ENCODE measurements around the gene RALGPS1.
A peak's percentile ranks its signal among the peaks of the same experiment; 100 is the strongest.

Gene RALGPS1

DNA sequence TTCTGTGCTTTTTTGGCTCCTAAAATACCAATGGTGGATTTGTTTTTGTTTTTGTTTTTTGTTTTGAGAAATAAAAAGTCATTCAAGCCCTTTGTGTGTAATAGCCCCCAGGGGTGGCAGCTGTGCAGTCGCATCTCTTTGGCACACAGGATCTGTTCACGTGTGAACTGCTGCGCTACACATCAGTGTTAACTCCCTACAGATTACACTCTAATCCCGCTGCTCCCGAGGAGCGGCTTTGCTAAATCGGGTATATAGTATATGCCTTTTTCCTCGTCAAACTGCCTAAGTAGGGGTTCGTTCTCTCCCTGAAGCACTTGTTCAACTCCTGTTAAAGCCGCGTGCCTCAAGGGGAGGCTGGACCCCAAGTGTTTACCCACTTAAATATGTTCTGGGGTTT lies 31.8 kb upstream of the RALGPS1 start:
- no peak overlapping the region for H3K4me3 ChIP-seq (ENCODE audit: low read depth, low read length)
- TF ChIP-seq POLR2A (IDR thresholded peaks at IDR 0.05; ENCODE audit: extremely low read depth, insufficient read length) (no peak), MYC (IDR thresholded peaks at IDR 0.05; ENCODE audit: low read depth, low read length) (no peak)
- TF ChIP-seq, protein P1, sequence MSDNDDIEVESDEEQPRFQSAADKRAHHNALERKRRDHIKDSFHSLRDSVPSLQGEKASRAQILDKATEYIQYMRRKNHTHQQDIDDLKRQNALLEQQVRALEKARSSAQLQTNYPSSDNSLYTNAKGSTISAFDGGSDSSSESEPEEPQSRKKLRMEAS (IDR thresholded peaks at IDR 0.05; ENCODE audit: low read depth, low read length) = no peak
- TF ChIP-seq, protein P2, sequence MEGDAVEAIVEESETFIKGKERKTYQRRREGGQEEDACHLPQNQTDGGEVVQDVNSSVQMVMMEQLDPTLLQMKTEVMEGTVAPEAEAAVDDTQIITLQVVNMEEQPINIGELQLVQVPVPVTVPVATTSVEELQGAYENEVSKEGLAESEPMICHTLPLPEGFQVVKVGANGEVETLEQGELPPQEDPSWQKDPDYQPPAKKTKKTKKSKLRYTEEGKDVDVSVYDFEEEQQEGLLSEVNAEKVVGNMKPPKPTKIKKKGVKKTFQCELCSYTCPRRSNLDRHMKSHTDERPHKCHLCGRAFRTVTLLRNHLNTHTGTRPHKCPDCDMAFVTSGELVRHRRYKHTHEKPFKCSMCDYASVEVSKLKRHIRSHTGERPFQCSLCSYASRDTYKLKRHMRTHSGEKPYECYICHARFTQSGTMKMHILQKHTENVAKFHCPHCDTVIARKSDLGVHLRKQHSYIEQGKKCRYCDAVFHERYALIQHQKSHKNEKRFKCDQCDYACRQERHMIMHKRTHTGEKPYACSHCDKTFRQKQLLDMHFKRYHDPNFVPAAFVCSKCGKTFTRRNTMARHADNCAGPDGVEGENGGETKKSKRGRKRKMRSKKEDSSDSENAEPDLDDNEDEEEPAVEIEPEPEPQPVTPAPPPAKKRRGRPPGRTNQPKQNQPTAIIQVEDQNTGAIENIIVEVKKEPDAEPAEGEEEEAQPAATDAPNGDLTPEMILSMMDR (IDR thresholded peaks at IDR 0.05; ENCODE audit: low read depth, low read length) = no peak

DNA sequence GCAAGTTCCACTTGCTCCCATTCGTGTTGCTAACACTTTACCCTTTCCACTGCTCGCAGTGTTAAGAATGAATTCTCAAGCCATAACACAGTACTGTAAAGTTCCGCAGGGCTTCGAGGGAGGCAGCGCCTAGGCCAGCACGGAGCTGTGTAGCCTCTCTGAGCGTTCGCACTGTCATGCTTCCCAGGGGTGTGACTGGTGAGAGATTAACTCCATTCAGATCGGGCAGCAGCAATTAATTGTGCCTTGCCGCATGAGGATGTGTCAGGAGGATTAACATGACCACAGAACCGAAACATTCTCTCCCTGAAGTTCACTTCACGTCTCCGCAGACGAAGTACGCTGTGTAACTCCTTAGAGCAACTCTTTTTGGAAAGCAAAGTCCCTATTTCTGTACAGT lies 30.9 kb upstream of the RALGPS1 start:
- TF ChIP-seq MYC (IDR thresholded peaks at IDR 0.05; ENCODE audit: low read depth, low read length) (no peak), POLR2A (IDR thresholded peaks at IDR 0.05; ENCODE audit: extremely low read depth, insufficient read length) (no peak)
- TF ChIP-seq, protein P1 (IDR thresholded peaks at IDR 0.05; ENCODE audit: low read depth, low read length) = no peak
- TF ChIP-seq, protein P2 (IDR thresholded peaks at IDR 0.05; ENCODE audit: low read depth, low read length) = no peak
- no peak overlapping the region for H3K4me3 ChIP-seq (ENCODE audit: low read depth, low read length)
- DNase-seq (ENCODE audit: low read depth) = no peak

More for the DNA sequence above, 31.8 kb upstream of the RALGPS1 start:
- no peak for DNase-seq (ENCODE audit: low read depth)

DNA sequence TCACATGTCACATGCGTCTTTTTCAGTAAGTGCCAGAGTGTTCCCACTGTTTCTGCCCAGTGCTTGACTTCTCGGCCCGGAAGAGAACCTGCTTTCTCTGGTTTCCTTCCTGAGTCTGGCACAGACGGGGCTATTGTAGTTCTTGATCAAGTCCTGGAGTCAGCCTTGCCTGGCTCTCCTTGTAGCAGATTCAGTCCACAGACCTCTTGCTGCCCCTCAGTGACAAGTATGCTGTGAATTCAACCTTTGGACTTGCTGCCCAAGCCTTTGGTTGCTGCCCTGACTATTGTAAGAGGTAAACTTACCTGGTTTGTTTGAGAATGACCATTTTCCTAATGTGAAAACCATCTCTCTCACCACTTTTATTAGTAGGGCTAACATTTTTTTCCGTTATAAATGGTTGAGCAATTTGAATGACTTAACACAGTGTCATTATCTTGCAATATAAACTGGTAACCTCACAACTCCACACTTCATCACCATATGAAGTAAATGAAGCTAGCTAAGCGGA lies 29.4 kb upstream of the RALGPS1 start:
- H3K4me3 ChIP-seq (ENCODE audit: low read depth, low read length) = no peak overlapping the region
- TF ChIP-seq POLR2A (IDR thresholded peaks at IDR 0.05; ENCODE audit: extremely low read depth, insufficient read length) (no peak), MYC (IDR thresholded peaks at IDR 0.05; ENCODE audit: low read depth, low read length) (no peak)
- TF ChIP-seq, protein P1 (IDR thresholded peaks at IDR 0.05; ENCODE audit: low read depth, low read length) = no peak
- TF ChIP-seq, protein P2 (IDR thresholded peaks at IDR 0.05; ENCODE audit: low read depth, low read length) = no peak
- peak; percentile 15 for DNase-seq (ENCODE audit: low read depth)

DNA sequence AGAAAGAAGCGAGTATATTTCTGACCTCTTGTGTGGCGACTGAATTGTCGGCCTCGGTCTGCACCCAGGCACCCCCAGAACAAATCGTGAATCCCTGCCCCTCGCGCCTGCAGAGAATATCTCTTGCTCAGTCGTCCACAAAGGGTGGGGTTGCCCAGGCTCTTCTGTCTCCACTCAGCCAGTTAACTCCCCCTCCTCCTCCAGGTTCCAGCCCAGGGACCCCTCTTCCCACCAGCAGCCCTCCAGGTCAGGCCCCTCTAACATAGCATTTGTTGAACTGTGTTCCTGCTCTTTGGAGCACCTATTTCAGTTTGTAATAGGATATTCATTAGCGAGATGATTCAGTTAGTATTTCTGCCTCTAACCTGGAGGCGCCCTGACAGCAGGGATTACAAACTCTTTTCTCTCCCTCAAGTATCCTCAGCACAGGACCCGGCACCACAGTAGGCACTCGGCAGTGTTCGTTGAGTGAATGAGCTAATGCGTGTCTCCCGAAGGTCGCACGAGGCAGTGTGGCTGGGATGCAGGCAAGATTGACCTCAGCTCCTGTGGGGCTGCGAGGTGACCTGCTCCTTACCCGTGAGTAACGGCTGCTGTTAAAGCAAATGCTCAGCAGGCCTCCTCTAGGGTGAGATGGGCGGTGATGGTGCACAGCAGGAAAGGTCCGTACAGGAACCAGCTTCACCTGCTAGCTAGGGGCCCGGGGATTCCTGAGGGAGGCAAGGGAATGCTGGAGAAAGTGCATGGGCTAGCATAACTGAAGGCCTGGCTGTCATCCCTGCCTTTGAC lies 28.4 kb upstream of the RALGPS1 start:
- H3K4me3 ChIP-seq (ENCODE audit: low read depth, low read length) = no peak overlapping the region
- no peak for DNase-seq (ENCODE audit: low read depth)
- TF ChIP-seq, protein P1 (IDR thresholded peaks at IDR 0.05; ENCODE audit: low read depth, low read length) = no peak
- TF ChIP-seq, protein P2 (IDR thresholded peaks at IDR 0.05; ENCODE audit: low read depth, low read length) = no peak
- TF ChIP-seq MYC (IDR thresholded peaks at IDR 0.05; ENCODE audit: low read depth, low read length) (no peak), POLR2A (IDR thresholded peaks at IDR 0.05; ENCODE audit: extremely low read depth, insufficient read length) (no peak)

DNA sequence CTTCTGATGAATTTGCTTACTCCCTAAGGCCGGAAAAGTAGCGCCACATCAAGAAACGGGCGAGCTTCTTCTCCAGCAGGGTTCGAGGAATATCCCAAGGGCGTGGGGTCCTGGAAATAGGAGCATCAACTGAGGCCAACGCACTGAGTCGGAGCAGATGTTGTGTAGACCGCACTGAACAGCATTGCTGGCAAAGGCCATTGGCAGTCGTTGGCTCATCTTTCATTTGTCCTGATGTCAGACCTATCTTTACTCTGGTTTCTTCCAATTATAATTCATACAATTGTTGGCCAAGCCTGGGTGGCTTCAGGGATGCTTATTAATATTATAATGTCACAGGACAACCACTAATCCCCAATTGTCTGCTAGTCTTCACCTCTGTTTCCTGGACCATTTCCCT lies 27.7 kb upstream of the RALGPS1 start:
- TF ChIP-seq, protein P1 (IDR thresholded peaks at IDR 0.05; ENCODE audit: low read depth, low read length) = no peak
- TF ChIP-seq, protein P2 (IDR thresholded peaks at IDR 0.05; ENCODE audit: low read depth, low read length) = no peak
- no peak for DNase-seq (ENCODE audit: low read depth)
- H3K4me3 ChIP-seq (ENCODE audit: low read depth, low read length) = no peak overlapping the region
